OCI-LY7 (cell line): ENCODE measurements around the gene RNF19B. TPM values are rescaled to one million over a fixed set of nuclear protein-coding genes. Genes with fewer than 3 reads are reported as not detected.

ENCODE experiments used
- BruUV-seq: library from RNA; stranded (reverse); fragments of 400-500 nt; replicated peaks from 2 replicates; lab custom pipeline; 2021; lab: Mats Ljungman, UMichigan
- CTCF ChIA-PET: fragments of 300-600 bp; sonication (Branson Sonifier 250); formaldehyde crosslinking; loops from one replicate; lab custom pipeline; 2022; ENCODE audit warnings: antibody characterized with exemption; ENCODE audit not compliant: unreplicated experiment; lab: Charles Lee
- POLR2A ChIA-PET: fragments of 300-600 bp; sonication (Branson Sonifier 250); formaldehyde crosslinking; loops from one replicate; lab custom pipeline; 2022; ENCODE audit warnings: antibody characterized with exemption; lab: Charles Lee
- DNase-seq: peaks from one replicate; pipeline ENCODE4 v3.0.0-alpha.2; 2015; ENCODE audit warnings: low spot score
- H2AFZ ChIP-seq: fragments of 200-600 bp; sonication (generic), shearing (Covaris generic); 2 replicates; pipeline ENCODE4 v1.6.1; 2014; ENCODE audit warnings: mild to moderate bottlenecking, antibody characterized with exemption, low read length, moderate library complexity
- H3K27ac ChIP-seq: fragments of 200-600 bp; sonication (generic); 2 replicates; pipeline ENCODE4 v1.5.1; 2014; ENCODE audit warnings: mixed run types, low read depth, mild to moderate bottlenecking, moderate library complexity, low read length, inconsistent platforms; ENCODE audit not compliant: poor library complexity, severe bottlenecking
- H3K36me3 ChIP-seq: fragments of 200-600 bp; sonication (generic); 2 replicates; pipeline ENCODE4 v1.6.1; 2014; ENCODE audit warnings: mild to moderate bottlenecking, antibody characterized with exemption, low read length, moderate library complexity, mixed read lengths; ENCODE audit not compliant: insufficient read depth
- H3K4me1 ChIP-seq: fragments of 200-600 bp; sonication (generic); 2 replicates; pipeline ENCODE4 v1.5.1; 2014; ENCODE audit warnings: mild to moderate bottlenecking, low read length; ENCODE audit not compliant: insufficient read depth, poor library complexity, severe bottlenecking
- H3K4me2 ChIP-seq: fragments of 200-600 bp; sonication (generic); 2 replicates; pipeline ENCODE4 v1.6.1; 2014; ENCODE audit warnings: mild to moderate bottlenecking, low read length
- H3K4me3 ChIP-seq: fragments of 200-600 bp; sonication (generic); 2 replicates; pipeline ENCODE4 v1.5.1; 2014; ENCODE audit warnings: mild to moderate bottlenecking, low read depth, low read length; ENCODE audit not compliant: poor library complexity, severe bottlenecking
- H3K79me2 ChIP-seq: fragments of 200-600 bp; sonication (generic); 2 replicates; pipeline ENCODE4 v1.6.1; 2016; ENCODE audit warnings: low read depth, mild to moderate bottlenecking, low read length, moderate library complexity, mixed read lengths; ENCODE audit not compliant: insufficient read depth
- H3K9me2 ChIP-seq: fragments of 200-600 bp; sonication (generic); 2 replicates; pipeline ENCODE4 v1.6.1; 2016; ENCODE audit warnings: mild to moderate bottlenecking, low read length, mixed read lengths; ENCODE audit not compliant: insufficient read depth
- H3K9me3 ChIP-seq: fragments of 200-600 bp; sonication (generic); 2 replicates; pipeline ENCODE4 v1.6.1; 2014; ENCODE audit warnings: mild to moderate bottlenecking, mixed run types, low read length, mixed read lengths
- H4K20me1 ChIP-seq: fragments of 200-600 bp; sonication (generic); 2 replicates; pipeline ENCODE4 v1.6.1; 2014; ENCODE audit warnings: mild to moderate bottlenecking, antibody characterized with exemption, low read length, moderate library complexity, mixed read lengths; ENCODE audit not compliant: insufficient read depth
- EZH2phosphoT487 ChIP-seq: fragments of 200-600 bp; sonication (generic); IDR thresholded peaks from 2 replicates; pipeline ENCODE4 v1.6.1; 2018; ENCODE audit warnings: low read depth, borderline replicate concordance, mild to moderate bottlenecking, mixed run types, antibody characterized with exemption, low read length, moderate library complexity, mixed read lengths
- intact Hi-C: fragments of 100-400 bp; cut with micrococcal nuclease; formaldehyde crosslinking; loops from one replicate; pipeline ENCODE4 v1.10.0; 2022; ENCODE audit not compliant: unreplicated experiment
- total RNA-seq, 2 experiments: library from RNA; depleted of rRNA in 1 of 2; stranded (reverse); fragments of >200 nt in 1 of 2; shearing (Covaris generic) in 1 of 2; gene quantifications; 2 replicates each; pipeline ENCODE4 v1.2.3, GENCODE V29; 2014 to 2022
- TF ChIP-seq, protein P1 (sequence below): fragments of 200-600 bp; sonication (generic); conservative IDR thresholded peaks from 2 replicates; pipeline ENCODE4 v1.5.1; 2014; ENCODE audit warnings: mild to moderate bottlenecking, antibody characterized with exemption, low read length, moderate library complexity, mixed read lengths

Gene RNF19B
- total RNA-seq, 2 experiments from 2014 or later, result 23.0 to 36.8 TPM

DNA sequence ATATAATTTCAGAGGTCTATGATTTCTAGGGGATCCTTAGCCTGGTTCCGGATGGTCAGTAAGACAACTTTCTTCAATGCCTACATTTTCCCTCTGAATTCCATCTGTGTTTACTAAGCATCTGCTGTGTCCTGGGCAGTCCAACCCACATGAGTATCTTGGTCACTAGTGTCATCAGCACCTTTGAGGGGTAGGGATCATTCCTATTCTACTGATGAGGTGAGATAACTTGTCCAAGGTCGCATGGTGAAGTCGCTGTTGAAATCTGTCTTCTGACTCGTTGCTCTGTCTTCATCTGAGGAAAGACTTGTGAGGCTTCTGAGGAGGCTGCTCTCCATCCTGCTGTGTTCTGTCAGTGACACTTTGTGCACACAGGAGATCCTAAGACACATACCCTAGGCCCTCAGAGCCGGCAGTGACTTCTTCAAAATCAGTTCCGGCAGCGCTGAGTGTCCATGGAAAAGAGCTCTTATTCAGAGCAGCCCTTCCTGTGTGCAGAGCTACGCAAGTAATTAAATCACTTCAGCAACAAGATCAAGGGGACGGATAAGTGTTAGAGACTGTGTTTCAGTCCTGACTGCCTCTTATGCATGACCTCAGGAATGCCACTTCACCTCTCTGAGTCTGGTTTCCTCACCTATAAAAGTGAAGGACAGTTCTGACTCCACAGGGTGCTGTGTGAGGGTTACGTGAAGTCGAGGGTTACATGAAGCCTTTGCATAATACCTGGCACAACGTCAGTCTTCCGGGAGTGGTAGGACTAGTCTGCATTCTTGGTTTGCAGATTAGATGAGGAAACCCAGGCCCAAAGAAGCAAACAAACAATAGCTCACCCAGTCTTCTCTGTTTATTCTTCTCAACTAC, 43.7 kb upstream of the RNF19B start:
- TF ChIP-seq EZH2phosphoT487, result no peak
- TF ChIP-seq, protein P1, sequence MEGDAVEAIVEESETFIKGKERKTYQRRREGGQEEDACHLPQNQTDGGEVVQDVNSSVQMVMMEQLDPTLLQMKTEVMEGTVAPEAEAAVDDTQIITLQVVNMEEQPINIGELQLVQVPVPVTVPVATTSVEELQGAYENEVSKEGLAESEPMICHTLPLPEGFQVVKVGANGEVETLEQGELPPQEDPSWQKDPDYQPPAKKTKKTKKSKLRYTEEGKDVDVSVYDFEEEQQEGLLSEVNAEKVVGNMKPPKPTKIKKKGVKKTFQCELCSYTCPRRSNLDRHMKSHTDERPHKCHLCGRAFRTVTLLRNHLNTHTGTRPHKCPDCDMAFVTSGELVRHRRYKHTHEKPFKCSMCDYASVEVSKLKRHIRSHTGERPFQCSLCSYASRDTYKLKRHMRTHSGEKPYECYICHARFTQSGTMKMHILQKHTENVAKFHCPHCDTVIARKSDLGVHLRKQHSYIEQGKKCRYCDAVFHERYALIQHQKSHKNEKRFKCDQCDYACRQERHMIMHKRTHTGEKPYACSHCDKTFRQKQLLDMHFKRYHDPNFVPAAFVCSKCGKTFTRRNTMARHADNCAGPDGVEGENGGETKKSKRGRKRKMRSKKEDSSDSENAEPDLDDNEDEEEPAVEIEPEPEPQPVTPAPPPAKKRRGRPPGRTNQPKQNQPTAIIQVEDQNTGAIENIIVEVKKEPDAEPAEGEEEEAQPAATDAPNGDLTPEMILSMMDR, result no peak
- Histone ChIP-seq H3K9me2 (no peaks in the 10 kb centered on the region), H3K4me3 (no peak overlapping the region), H3K4me1 (no peaks in the 10 kb centered on the region), H3K36me3 (peaks cover 57% of the 10 kb centered on the region), H3K4me2 (no peak overlapping the region), H2AFZ (no peak overlapping the region), H3K9me3 (no peaks in the 10 kb centered on the region), H3K79me2 (no peaks in the 10 kb centered on the region), H4K20me1 (peaks cover 3% of the 10 kb centered on the region; the same call in 1 of the 2 replicates), H3K27ac (no peak overlapping the region)
- intact Hi-C loops, result no loop called here
- ChIA-PET POLR2A (interaction anchor here (0.7 kb wide), 1 partner anchor 50 kb away, joined by 3 read pairs; no protein-coding TSS in a partner anchor), CTCF (no interaction called here)
- no TSS peak for BruUV-seq
- DNase-seq, result no peak

- Histone ChIP-seq H3K9me3 (no peaks in the 10 kb centered on the region), H3K27ac (no peak overlapping the region), H3K9me2 (no peaks in the 10 kb centered on the region), H3K79me2 (no peaks in the 10 kb centered on the region), H3K4me3 (no peak overlapping the region), H3K36me3 (peaks cover 48% of the 10 kb centered on the region), H3K4me2 (no peak overlapping the region), H4K20me1 (peaks cover 3% of the 10 kb centered on the region; the same call in 1 of the 2 replicates), H2AFZ (no peak overlapping the region), H3K4me1 (no peaks in the 10 kb centered on the region)
- DNase-seq, result peak; percentile 18
- CTCF ChIA-PET, result no interaction called here
- no peak for TF ChIP-seq EZH2phosphoT487
- TF ChIP-seq, protein P1, result peak; percentile 57
- BruUV-seq, result no TSS peak
- intact Hi-C loops, result loop anchor here (2.0 kb wide), 1 partner anchor 75 kb away; no protein-coding TSS in a partner anchor
- POLR2A ChIA-PET, result interaction anchor here (0.7 kb wide), 2 partner anchors 7 to 49 kb away, joined by 3 read pairs; no protein-coding TSS in a partner anchor
Observed at GRCh38 chr1:33007190-33008050, 42.8 kb upstream of the RNF19B start.
